ENCODE results near the gene MORN1.

The MORN1 gene

DNA sequence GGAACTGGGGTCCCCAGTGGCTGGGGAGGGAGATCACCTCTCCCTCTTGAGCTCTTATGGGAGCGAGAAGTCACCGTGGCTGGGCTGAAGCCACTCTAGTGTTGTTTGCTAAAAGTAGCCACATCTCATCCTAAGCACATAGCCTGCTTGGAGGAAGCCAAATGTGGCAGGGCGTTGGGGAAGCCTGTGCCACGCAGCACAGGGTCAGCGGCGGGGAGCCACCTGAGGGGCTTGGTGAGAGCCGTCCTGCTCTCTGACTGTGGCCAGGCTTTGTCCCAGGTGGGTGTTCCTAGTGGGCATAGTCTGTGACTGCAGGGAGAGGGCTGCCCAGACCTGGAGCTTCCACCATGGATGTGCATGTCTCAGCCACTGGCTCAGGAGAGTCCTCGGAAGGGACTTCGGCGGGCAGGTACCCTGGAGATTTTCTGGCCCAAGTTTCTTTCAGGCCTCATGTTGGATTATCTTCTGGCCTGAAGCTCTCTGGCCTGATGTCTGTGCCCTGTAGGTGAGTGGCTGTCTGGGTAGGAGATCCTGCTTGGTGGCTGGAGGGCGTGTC lies 38.9 kb downstream of the MORN1 start:
- no peak for DNase-seq (ENCODE audit: low read depth in 2 of 2)

DNA sequence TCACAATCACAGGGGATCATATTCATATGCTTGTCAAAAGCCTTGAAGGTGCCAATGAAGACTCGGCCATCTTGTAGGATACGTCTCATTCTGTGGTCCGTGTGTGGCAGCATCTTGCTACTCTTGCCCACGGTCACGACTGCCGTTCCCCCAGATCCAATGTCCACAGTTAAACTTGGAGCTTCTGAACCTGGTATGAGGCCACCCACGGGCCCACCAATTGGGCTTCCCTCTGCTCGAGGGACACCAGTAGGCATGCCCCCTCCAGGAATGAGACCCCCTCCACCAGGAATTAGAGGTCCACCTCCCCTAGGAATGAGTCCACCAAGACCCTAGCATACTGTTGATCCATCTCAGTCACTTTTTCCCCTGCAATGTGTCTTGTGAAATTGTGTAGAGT lies 39.6 kb downstream of the MORN1 start:
- no peak for DNase-seq (ENCODE audit: low read depth in 2 of 2)

DNA sequence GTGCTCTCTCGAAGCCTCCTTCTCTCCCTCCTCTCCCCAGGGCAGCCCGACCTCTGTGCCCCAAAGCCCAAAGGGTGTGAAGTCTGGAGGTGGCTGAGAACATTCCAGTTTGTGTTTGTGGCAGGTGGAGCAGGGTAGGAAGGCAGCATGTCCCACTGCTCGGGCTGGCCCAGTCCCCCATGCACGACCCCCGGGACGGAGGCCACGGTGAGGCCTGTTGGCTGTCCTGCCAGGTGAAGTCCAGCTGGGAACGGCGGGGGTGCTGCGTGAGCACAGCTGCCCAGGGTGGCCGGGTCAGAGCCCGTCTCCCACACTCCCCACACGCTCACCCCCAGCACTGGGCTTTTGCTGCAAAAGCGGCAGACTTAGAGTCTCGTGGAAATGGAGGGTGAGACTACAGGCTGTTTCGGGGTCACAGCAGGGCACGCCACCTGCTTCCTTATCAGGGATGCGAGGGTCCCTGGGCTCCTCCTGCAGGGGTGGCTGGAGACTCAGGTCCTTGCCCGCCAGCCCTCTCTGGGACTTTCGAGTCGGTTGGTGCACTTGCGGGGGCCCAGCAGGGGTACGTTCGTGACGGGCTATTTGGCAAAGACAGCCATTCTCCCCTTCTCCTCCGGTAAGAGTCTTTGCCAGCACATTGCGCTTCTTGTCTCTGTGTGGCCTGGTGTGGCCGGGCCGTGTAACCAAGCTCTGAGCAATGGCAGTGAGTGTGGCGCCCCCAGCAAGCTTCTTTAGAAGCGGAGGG lies 40.3 kb downstream of the MORN1 start:
- no peak for DNase-seq (ENCODE audit: low read depth in 2 of 2)

DNA sequence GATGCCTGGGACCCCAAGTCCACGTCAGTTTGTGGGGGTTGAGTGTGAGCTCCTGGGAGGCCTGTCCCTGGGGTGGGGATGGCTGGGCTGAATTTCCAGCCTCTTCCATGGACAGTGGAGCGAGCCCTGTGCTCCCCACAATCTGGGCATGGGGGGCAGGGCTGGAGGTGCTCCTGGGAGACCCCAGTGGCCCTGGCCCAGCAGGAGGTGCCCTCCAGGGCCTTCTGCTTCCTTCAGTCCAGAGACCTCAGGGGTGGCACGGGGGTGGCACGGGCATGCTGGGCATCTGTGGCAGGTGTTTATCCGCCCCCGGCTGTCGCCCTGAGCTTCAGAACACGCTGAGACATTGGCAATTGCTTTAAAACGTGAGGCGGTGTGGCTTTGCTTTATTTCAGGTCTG lies 40.9 kb downstream of the MORN1 start:
- no peak for DNase-seq (ENCODE audit: low read depth in 2 of 2)

DNA sequence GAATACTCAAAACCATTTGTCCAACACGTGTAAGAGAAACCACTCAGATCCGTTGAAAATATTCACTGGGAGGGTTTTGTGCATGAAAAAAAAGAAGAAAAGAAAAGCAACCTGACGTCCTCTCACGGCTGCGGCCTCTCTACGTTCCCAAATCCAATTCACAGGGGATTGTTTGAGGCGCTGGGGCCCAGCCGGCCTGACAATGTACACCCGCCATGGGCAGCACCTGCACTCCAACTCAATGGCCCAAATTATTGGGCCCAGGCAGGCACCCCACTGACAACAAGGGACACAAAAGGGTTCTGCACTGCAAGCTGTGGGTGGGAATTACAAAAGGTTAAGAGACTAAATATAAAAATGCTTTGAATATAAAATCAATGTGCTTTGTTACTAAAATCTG lies 41.5 kb downstream of the MORN1 start:
- DNase-seq (ENCODE audit: low read depth in 2 of 2), result no peak

DNA sequence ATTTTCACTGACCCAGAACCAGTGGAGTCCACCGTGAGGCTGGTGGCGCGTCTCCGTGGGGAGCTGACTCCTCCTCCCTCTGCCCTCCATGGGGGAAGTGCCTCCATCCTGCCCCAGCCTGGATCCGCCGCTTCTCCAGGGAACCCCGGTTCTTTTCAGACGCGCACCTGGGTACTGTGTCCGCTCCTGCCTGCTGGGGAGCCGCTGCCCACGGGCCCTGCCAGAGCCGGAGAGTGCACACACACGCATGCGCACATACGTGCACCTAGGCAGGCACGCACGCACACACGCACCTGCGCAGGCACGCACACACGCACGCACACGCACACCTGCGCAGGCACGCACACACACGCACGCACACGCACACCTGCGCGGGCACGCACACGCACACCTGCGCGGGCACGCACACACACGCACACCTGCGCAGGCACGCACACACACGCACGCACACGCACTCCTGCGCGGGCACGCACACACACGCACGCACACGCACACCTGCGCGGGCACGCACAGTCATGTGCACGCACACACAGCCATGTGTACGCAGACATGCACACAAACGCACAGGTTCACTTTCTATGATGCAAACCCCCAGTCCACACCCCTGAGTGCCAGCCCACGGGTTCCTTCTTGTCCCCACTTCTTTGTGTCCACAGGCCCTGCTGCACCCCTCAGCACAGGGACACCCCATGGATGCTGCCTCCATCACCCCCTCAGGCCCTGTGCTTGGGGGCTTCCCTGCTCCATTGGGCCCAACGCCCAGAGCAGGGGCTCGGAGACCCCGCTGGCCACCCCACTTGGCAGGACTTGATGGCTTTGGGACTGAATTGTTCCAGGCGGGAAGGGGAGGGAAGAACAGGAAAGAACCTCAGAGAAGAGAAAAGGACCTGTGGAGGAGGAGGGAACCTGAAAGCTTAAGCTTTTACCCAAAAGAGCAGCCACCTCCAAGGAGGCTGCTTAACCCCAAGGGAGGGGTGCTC lies 42.7 kb downstream of the MORN1 start:
- DNase-seq (ENCODE audit: low read depth in 2 of 2), result no peak

DNA sequence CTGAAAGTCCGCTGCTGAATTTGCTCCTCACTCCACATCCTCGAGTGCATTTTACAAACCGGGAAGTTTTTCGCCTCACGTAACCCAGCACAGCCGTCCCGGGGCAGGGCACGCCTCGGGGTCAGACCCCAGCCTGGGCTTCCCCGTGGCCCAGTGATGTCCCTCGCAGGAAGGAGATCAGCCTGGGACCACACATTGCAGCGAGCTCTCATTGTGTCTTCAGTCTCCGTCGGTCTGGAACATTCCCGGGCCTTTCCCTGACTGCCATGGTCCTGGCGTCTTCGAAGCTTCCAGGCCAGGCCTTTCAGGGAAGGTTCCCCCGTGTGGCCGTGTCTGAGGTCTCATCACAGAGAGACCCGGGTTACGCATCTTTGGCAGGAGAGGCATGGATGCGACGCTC lies 43.5 kb downstream of the MORN1 start:
- no peak for DNase-seq (ENCODE audit: low read depth in 2 of 2)

DNA sequence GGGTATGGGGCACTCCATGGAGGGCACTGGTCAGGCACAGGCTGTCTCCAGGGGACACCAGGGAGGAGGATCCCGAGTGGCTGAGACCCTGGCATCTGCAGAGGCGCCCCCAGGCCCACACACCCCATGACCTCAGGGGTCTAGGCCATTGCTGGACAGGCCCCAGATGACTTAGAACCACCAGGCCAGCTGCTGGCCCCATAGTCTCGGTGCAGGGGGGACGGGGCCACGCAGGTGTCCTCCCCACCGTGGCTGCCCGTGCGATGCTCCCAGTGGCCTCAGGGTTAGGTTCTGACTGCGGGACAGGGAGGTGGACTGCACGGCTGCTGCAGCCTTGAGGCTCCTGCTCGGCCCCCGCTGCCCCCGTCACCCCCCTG lies 44.0 kb downstream of the MORN1 start:
- DNase-seq (ENCODE audit: low read depth in 2 of 2), result no peak

DNA sequence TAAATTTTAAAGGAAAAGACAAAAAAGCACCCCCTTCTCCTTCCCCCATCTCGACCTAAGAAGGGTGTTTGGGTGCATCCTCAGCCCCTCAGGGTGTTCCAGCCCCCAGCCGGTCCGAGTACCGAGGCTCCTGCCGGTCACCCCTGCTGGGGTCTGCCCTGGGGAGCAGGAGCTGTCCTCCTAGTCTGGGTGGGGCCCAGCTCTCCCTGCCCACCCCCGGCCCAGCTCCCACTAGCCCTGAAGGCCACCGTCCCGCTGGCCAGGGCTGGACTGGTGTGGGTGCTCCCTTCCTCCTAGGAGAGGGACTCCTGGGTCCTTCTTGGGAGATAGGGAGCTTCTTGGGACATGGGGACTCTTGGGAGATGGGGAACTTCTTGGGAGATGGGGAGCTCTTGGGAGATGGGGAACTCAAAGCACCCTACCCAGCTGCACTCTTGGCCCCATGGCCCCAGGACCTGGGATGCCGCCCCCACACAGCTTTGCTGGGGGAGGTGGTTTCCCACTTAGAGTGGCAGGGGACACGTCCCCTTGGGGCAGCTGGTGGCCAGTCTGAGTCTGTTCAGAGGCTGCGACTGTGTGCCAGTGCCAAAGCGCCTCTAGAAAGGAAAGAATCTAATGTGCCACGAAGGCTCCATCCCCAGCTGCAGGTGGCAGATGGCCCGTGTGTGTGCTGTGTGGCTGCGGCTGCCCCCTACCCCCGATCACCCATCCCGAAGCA lies 44.5 kb downstream of the MORN1 start:
- no peak for DNase-seq (ENCODE audit: low read depth in 2 of 2)

DNA sequence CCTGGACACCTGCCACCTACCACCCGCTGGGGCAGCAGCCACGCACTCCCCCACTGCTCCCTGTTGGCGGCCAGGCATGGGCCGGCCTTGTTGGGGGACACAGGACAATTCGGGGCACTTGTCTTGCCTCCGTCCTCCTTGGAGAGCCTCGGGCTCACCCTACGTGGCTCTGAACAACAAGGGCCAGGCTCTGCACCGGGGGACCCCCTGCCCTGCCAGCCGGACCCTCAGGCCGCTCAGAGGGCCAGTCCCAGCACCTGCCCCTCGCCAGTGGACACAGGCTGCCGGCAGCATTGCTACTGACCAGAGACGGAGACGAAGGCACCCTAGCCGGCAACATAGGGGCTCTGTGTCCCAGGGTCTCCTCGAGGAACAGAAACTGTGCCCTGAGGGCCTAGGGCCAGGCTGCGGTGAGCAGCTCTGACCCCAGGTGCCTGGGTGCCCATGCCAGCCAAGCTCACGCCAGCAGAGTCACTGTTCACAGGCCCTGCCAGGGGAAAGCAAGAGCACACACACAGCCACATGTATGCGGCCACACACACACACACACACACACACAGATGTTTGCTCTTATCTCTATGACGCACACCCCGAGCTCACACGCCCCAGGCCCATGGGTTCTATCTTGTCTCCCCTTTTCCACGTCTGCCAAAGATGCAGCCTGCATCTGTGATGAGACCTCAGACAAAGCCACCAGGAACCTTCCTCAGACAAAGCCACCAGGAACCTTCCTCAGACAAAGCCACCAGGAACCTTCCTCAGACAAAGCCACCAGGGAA lies 45.9 kb downstream of the MORN1 start:
- DNase-seq (ENCODE audit: low read depth in 2 of 2), result no peak

DNA sequence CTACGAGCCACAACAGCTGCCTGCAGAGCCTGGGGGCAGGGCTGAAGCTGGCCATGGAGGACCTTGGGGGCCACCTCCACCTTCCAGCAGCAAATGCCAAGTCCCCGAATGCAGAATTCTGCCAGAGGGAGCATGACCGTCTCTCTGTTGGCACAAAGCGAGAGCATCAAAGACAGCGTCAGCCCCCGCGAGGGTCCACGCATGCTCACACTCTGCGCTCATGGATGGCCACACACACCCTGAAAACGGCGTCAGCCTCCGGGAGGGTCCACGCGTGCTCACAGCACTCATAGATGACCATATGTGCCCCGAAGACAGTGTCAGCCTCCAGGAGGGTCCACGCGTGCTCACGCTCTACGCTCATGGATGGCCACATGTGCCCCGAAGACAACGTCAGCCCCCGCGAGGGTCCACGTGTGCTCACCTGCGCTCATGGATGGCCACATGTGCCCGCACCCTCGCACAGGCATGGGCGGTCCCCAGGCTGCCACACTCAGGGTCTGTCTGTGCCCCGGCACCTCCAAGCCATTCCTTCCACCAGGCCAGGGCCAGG lies 46.5 kb downstream of the MORN1 start:
- DNase-seq (ENCODE audit: low read depth in 2 of 2), result no peak

DNA sequence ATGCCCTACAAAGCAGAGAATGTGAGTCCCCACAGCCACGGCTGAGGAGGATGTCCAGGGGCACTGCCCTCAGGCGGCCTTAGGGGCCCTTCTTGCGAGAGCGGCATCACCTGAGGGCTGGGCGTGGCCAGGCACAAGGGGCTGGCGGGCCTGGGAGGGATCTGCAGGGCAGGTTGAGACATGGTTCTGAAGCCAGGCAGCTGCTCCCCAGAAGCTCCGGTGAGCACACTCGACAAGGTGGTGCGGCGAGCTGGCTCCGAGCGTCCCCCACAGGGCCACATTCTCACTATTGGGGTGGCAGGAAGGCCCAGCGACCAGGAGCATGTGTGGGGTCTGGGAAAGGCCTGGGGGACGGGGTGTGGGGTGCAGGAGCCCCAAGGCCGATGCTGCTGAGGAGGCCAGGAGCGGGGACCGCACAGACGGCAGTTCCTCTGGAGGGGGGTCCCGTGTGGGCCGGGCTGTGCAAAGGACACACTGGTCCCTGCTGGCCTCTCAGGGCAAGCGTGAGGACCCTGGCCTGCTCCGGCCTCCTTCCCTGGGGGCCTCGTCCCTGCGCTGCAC lies 47.2 kb downstream of the MORN1 start:
- DNase-seq (ENCODE audit: low read depth in 2 of 2), result no peak

DNA sequence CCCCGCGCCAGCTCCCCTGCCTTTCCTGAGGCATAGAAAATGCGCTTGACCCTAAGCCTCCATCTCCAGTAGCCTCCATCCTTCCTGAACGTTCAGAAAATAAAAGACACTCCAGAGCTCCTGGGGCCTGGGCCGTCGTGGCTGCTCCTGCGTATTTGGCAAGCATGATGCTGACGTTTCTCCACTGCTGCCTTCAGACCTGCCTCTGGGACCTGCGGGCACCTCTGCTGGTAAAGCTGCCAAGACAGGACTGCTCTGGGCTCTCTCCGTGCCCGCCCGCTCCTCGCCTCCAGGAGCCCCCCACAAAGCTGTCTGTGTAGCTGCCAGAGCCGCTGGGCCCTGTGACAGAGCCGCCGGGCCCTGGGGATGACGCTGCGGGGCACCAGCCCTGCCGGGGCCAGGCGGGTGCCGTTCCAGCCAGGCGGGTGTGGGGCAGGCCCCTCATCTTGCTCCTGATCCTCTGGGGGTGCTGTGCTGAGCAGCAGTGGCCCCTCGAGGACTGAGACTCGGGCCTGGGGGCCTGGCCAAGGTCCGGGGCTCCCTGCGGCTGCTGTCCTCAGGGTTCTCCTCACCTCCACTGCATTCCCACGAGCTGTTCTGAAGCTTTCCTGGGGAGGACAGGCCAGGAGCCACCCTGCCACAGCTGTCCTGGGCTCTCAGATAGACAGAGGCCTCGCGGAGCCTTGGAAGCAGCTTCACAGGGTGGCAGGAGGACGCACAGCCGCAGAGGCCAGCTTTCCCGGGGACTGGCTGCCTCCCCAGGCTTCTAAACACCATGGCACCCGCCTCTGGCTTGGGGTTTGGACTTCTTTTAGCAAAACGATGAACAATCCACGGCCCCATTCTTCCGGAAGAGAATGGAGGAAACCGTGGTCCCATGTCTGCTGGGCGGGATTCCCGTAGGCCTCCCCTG lies 48.1 kb downstream of the MORN1 start:
- DNase-seq (ENCODE audit: low read depth in 2 of 2), result no peak

DNA sequence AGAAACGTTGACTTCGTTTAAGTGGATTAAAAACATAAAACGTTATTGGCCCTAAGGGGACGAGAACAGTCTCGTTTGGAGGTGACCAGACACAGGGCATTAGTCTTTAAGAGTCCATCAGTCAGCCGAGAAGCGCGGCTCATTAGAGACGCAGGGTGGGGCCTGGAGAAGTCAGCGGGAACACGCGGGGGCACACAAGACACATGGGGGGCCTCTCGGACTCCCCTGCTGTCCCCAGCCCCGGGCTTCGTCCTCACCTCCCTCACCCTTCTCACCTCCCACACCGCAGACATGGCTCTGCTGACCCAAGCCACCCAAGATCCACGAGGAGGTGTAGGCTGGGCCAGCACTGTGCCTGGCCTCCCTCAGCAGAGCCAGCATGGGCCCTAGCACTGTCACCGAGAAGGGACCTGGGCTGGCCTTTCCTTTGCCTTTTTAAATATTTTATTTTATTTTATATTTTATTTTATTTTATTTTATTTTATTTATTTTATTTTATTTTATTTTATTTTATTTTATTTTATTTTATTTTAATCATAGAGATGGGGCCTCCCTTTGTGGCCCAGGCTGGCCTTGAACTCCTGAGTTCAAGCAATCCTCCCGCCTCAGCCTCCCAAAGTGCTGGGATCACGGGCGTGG lies 48.9 kb downstream of the MORN1 start:
- no peak for DNase-seq (ENCODE audit: low read depth in 2 of 2)

DNA sequence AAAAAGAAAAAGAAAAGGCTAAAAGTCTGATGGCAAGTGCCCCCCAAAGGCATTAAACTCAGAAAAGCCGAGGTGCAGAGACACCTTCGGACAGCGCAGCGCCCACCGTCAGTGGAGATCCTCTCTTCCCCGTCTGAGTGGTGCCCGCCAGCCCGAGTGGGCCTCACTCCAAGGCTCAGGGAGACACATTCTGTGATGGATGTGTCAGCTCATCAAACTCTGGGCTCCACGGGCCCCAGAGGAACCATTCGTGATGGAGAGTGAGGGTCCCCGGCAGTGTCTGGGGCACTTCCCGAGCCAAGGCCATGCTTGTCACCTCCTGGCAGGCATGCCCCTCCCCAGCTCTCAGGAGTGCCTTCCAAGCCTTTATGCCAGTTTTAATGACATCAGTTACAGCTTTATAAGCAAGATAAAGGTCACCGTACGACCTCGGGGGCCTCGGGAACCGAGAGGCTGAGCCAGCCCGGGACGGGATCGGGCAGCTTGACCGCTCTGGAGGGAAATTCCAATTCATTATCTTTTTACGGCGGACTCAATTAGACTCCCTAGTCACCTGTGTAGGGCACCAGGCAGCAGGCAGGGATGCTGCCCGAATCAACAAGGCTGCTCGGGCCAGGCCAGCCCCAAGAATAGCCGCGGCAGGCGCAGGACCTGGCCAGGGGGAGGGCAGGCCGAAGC lies 49.5 kb downstream of the MORN1 start:
- no peak for DNase-seq (ENCODE audit: low read depth in 2 of 2)

DNA sequence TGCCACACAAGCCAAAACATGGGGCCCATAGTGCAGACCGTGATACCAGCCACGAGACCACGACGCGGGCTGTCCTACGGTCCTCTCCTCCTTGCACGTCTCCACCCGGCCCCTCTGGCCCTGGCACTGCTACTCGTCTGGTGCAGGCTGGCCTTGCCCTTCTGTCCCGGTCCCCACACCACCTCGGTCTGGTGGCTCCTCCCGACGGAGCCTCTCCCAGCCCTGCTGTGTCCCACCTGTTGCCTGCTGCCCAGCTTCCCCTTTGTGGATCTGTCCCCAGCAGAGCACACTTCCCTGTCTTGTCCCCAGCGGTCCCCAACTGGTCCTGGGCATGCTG lies 50.5 kb downstream of the MORN1 start:
- DNase-seq (ENCODE audit: low read depth in 2 of 2), result no peak

DNA sequence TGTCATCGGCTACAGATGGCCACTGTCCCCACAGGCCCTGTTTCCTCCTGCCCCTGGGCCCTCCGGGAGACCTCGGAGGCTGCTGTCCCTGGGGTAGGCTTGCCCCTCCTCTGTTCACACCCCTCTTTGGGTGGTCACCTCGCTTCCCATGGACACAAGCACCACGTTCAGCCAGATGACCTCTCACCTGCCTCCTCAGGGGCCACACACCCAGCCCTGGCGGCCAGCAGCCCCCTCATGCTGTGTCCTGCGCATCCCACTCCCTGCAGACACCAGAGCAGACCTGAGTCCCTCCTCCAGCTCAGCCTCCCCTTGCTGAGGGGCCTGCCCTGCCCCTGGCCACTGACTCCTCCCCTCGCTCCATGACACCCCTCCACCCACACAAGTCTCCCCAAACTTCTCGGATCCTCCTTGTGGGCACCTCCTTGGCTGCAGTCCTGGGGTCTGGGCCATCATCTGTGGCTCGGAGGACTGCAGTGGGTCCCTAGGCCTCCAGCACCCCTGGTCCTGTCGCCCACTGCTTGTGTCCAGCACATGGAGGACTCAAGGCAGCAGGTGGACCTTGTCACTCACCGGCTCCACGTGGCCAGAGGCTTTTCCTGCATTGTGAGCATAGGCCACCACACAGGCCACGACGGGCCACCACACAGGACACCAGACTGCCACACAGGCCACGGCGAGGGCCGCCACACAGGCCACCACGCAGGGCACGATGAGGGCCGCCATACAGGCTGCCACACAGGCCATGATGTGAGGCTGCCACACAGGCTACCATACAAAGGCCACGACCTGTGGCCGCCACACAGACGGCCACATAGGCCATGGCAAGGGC lies 51.1 kb downstream of the MORN1 start:
- DNase-seq (ENCODE audit: low read depth in 2 of 2), result no peak
